ENCODE results near the gene ITPR1.

GRCh38 chr3:4756855-4757574 is 263.9 kb downstream of the ITPR1 start:
- no peak for TF ChIP-seq YY1 (IDR thresholded peaks at IDR 0.05; ENCODE audit: insufficient read depth, insufficient read length)
- TF ChIP-seq SUZ12 (IDR thresholded peaks at IDR 0.05; ENCODE audit: extremely low read depth, insufficient read depth, insufficient read length) = no peak
- no peak for TF ChIP-seq ZNF274 (IDR thresholded peaks at IDR 0.05; ENCODE audit: low read depth, low read length)
